HepG2 (cell line): ENCODE results near the gene LMTK2. TPM values are rescaled to one million over a fixed set of nuclear protein-coding genes. Genes with fewer than 3 reads are reported as not detected.

Experiments
- AHR ChIP-seq: IDR thresholded peaks from 2 replicates; pipeline ENCODE4 v1.6.1; 2018; ENCODE audit warnings: missing genetic modification reagents, missing compliant biosample characterization
- CREBL2 ChIP-seq: sonication (generic); formaldehyde crosslinking; IDR thresholded peaks from 2 replicates; pipeline ENCODE4 v1.8.1; 2023; ENCODE audit warnings: missing genetic modification reagents, mild to moderate bottlenecking, borderline replicate concordance
- EED ChIP-seq: sonication (generic); formaldehyde crosslinking; IDR thresholded peaks from 2 replicates; pipeline ENCODE4 v1.5.0; 2020; ENCODE audit warnings: mild to moderate bottlenecking, missing genetic modification reagents
- GABPA ChIP-seq, 2 experiments: IDR thresholded peaks; 2 replicates each; pipeline ENCODE4 v1.6.1; 2011 to 2016; ENCODE audit warnings: low read depth in 2 of 2, low read length in 1 of 2, missing biosample characterization in 1 of 2, missing genetic modification characterization in 1 of 2
- JDP2 ChIP-seq: sonication (generic); formaldehyde crosslinking; IDR thresholded peaks from 2 replicates; pipeline ENCODE4 v1.8.1; 2022; ENCODE audit warnings: missing genetic modification reagents, borderline replicate concordance
- MNT ChIP-seq: fragments of 450-650 bp; IDR thresholded peaks from 2 replicates; pipeline ENCODE4 v1.6.1; 2016
- NR2F1 ChIP-seq, 2 experiments: fragments of 450-650 bp in 1 of 2; formaldehyde crosslinking in 1 of 2; IDR thresholded peaks; 2 replicates each; pipeline versions ENCODE4 v1.5.0 to v1.6.1; 2016 to 2020; ENCODE audit warnings: mild to moderate bottlenecking in 1 of 2, missing compliant biosample characterization in 1 of 2, missing genetic modification reagents in 1 of 2, moderate library complexity in 1 of 2
- PLRG1 ChIP-seq: fragments of 450-650 bp; conservative IDR thresholded peaks from 2 replicates; pipeline ENCODE4 v1.6.1; 2016
- SP2 ChIP-seq: sonication (generic); formaldehyde crosslinking; IDR thresholded peaks from 2 replicates; pipeline ENCODE4 v1.5.1; 2020; ENCODE audit warnings: mild to moderate bottlenecking, missing genetic modification reagents
- ZGPAT ChIP-seq: IDR thresholded peaks from 2 replicates; pipeline ENCODE4 v1.6.1; 2016; ENCODE audit warnings: mild to moderate bottlenecking
- ZNF460 ChIP-seq: sonication (generic); formaldehyde crosslinking; IDR thresholded peaks from 2 replicates; pipeline ENCODE4 v1.5.1; 2020; ENCODE audit warnings: missing genetic modification reagents, mild to moderate bottlenecking, borderline replicate concordance
- ZNF513 ChIP-seq: sonication (generic); formaldehyde crosslinking; conservative IDR thresholded peaks from 2 replicates; pipeline ENCODE4 v1.5.0; 2020; ENCODE audit warnings: missing genetic modification reagents
- ZNF646 ChIP-seq: sonication (generic); formaldehyde crosslinking; IDR thresholded peaks from 2 replicates; pipeline ENCODE4 v1.9.0; 2021; ENCODE audit warnings: mild to moderate bottlenecking, missing genetic modification reagents
- ZNF816 ChIP-seq: sonication (generic); formaldehyde crosslinking; IDR thresholded peaks from 2 replicates; pipeline ENCODE4 v1.8.0; 2022; ENCODE audit warnings: missing genetic modification reagents, mild to moderate bottlenecking, borderline replicate concordance
- ZNF839 ChIP-seq: sonication (generic); formaldehyde crosslinking; IDR thresholded peaks from 2 replicates; pipeline ENCODE4 v1.4.0; 2020; ENCODE audit warnings: missing genetic modification reagents, mild to moderate bottlenecking, borderline replicate concordance
- ZSCAN20 ChIP-seq: sonication (generic); formaldehyde crosslinking; IDR thresholded peaks from 2 replicates; pipeline ENCODE4 v1.4.0; 2020; ENCODE audit warnings: missing genetic modification reagents, mild to moderate bottlenecking, borderline replicate concordance
- polyA plus RNA-seq, 8 experiments: library from polyadenylated mRNA; depleted of rRNA in 3 of 8; stranded (reverse) in 7 of 8; unstranded in 1 of 8; fragments of >200 nt; fragmentation: Illumina TruSeq in 4 of 8; extraction: Trizol in 4 of 8; gene quantifications; 2 replicates each; pipeline versions ENCODE4 v1.2.1 to v1.2.3, GENCODE V29; 2011 to 2016; ENCODE audit warnings: low read depth in 4 of 8, missing spikeins in 1 of 8, mixed read lengths in 1 of 8; ENCODE audit not compliant: insufficient read depth in 1 of 8
- total RNA-seq, 5 experiments: library from RNA; depleted of rRNA; stranded (reverse); fragments of >200 nt; fragmentation: Illumina TruSeq; extraction: Trizol; gene quantifications; 2 replicates each; pipeline ENCODE4 v1.2.3, GENCODE V29; 2016; ENCODE audit warnings: low read depth in 1 of 5

LMTK2 gene
- total and polyA plus RNA-seq, 2 of the 13 experiments (the other 11 are each of a cell fraction or from before 2014, with no cell fraction given), result 9.5 to 11.7 TPM

- TF ChIP-seq ZNF646 (CRISPR knock-in tag) (no peak), NR2F1 (CRISPR knock-in tag; IDR thresholded peaks at IDR 0.05) (no peak), CREBL2 (CRISPR knock-in tag) (0 out of 2 replicates have a peak, but pooled peaks have one; percentile 45), EED (CRISPR knock-in tag) (peak; percentile 75), ZSCAN20 (CRISPR knock-in tag) (no peak), ZNF513 (CRISPR knock-in tag) (no peak; the same call in 1 of the 2 replicates), JDP2 (CRISPR knock-in tag) (no peak), AHR (CRISPR knock-in tag) (peak; percentile 69; the same call in 1 of the 2 replicates), SP2 (CRISPR knock-in tag) (peak; percentile 100), MNT (no peak), ZNF816 (no peak; the same call in 1 of the 2 replicates), ZNF460 (no peak), ZGPAT (CRISPR knock-in tag) (peak; percentile 78; the same call in 1 of the 2 replicates), PLRG1 (no peak), GABPA (IDR thresholded peaks at IDR 0.05; ENCODE audit: low read depth, low read length) (no peak), GABPA (CRISPR knock-in tag; IDR thresholded peaks at IDR 0.05; ENCODE audit: low read depth) (peak; percentile 20; the same call in 1 of the 2 replicates), ZNF839 (peak; percentile 73; the same call in 1 of the 2 replicates)
These were observed at the start of gene LMTK2 (continued) for GRCh38 chr7:98106647-98107312.
